ENCODE results near the gene EHMT1.

GRCh38 chr9:137683262-137683864 is 64.6 kb downstream of the EHMT1 start:
- TF ChIP-seq POLR2A (IDR thresholded peaks at IDR 0.05), result no peak
- no peak for TF ChIP-seq CTCF (IDR thresholded peaks at IDR 0.05)

Data from Peyer's patch (tissue), 4 donors.